HepG2 (cell line): ENCODE measurements around the gene KLF15. TPM values are rescaled to one million over a fixed set of nuclear protein-coding genes. Genes with fewer than 3 reads are reported as not detected.

Experiments
- ATAC-seq: fragments of 200-7000 bp; cut with Tn5 transposase; 3 replicates; pipeline ENCODE4 v1.9.1; 2020; ENCODE audit warnings: mild to moderate bottlenecking, moderate library complexity
- BruUV-seq: library from RNA; stranded (reverse); fragments of 400-500 nt; replicated peaks from 2 replicates; lab custom pipeline; 2021; lab: Mats Ljungman, UMichigan
- CTCF ChIA-PET: fragments of 300-600 bp; formaldehyde crosslinking; extraction: SDS; loops from one replicate; lab custom pipeline; 2021; ENCODE audit warnings: low total read pairs, inconsistent platforms, low intra/inter-chr PET ratio; lab: Yijun Ruan, JAX
- POLR2A ChIA-PET: fragments of 350-600 bp; sonication (Branson Sonifier 250); formaldehyde crosslinking; loops from one replicate; lab custom pipeline; 2020; ENCODE audit warnings: antibody characterized with exemption, inconsistent platforms; lab: Yijun Ruan, JAX
- DNase-seq: peaks from one replicate; pipeline ENCODE4 v3.0.0-alpha.2; 2015; ENCODE audit warnings: low spot score
- FAIRE-seq: peaks from 3 replicates; lab custom pipeline; 2011; peaks lifted over from hg19 to GRCh38; lab: Jason Lieb, UNC
- H2AFZ ChIP-seq: one replicate; pipeline ENCODE4 v1.6.1; 2011; ENCODE audit warnings: low read length, inconsistent platforms
- H3K27ac ChIP-seq: fragments of 300-600 bp; 3 replicates; pipeline ENCODE4 v1.8.0; 2011; ENCODE audit warnings: mixed run types, mild to moderate bottlenecking, mixed read lengths, low read length, inconsistent platforms; ENCODE audit not compliant: insufficient read depth; ENCODE audit errors: extremely low read length
- H3K27me3 ChIP-seq, 2 experiments: fragments of 200-600 bp in 1 of 2; 2 replicates in 1 of 2; 3 replicates in 1 of 2; pipeline versions ENCODE4 v1.6.0 to v1.8.0; 2011; ENCODE audit warnings: low read length in 2 of 2, mild to moderate bottlenecking in 2 of 2, moderate library complexity in 2 of 2, inconsistent platforms in 1 of 2; ENCODE audit not compliant: insufficient read depth in 2 of 2, control insufficient read depth in 1 of 2
- H3K36me3 ChIP-seq, 2 experiments: fragments of 200-600 bp in 1 of 2; replicated peaks in 1 of 2; 2 replicates in 1 of 2; 3 replicates in 1 of 2; pipeline versions ENCODE4 v1.5.1 to v1.8.0; 2011; ENCODE audit warnings: low read length in 2 of 2, inconsistent platforms in 1 of 2; ENCODE audit not compliant: insufficient read depth in 2 of 2, control insufficient read depth in 1 of 2
- H3K4me1 ChIP-seq: 2 replicates; pipeline ENCODE4 v1.5.1; 2012; ENCODE audit warnings: low read length, inconsistent platforms; ENCODE audit not compliant: insufficient read depth
- H3K4me2 ChIP-seq: 2 replicates; pipeline ENCODE4 v1.6.0; 2011; ENCODE audit warnings: low read depth, low read length, inconsistent platforms
- H3K4me3 ChIP-seq, 3 experiments: fragments of 200-600 bp in 1 of 3; sonication (generic), shearing (Covaris generic) in 1 of 3; replicated peaks in 1 of 3; 2 replicates each; pipeline ENCODE4 v1.5.1; 2011 to 2016; ENCODE audit warnings: low read length in 3 of 3, inconsistent platforms in 2 of 3, low read depth in 2 of 3, mild to moderate bottlenecking in 2 of 3, control low read depth in 1 of 3, mixed read lengths in 1 of 3; ENCODE audit not compliant: insufficient read depth in 1 of 3
- H3K79me2 ChIP-seq: one replicate; pipeline ENCODE4 v1.6.1; 2011; ENCODE audit warnings: low read length, inconsistent platforms; ENCODE audit not compliant: insufficient read depth
- H3K9ac ChIP-seq: 2 replicates; pipeline ENCODE4 v1.6.0; 2011; ENCODE audit warnings: mild to moderate bottlenecking, low read depth, low read length, inconsistent platforms; ENCODE audit not compliant: insufficient read depth
- H3K9me3 ChIP-seq: 2 replicates; pipeline ENCODE4 v1.5.1; 2012; ENCODE audit warnings: mild to moderate bottlenecking, low read length
- H4K20me1 ChIP-seq: 2 replicates; pipeline ENCODE4 v1.6.0; 2011; ENCODE audit warnings: inconsistent platforms, mild to moderate bottlenecking, low read length, moderate library complexity; ENCODE audit not compliant: insufficient read depth
- MIXL1 ChIP-seq: IDR thresholded peaks from 2 replicates; pipeline ENCODE4 v1.6.1; 2016
- NFE2L1 ChIP-seq: sonication (generic); formaldehyde crosslinking; IDR thresholded peaks from 2 replicates; pipeline ENCODE4 v1.4.0; 2020; ENCODE audit warnings: missing genetic modification reagents, mild to moderate bottlenecking, borderline replicate concordance
- RCOR2 ChIP-seq: IDR thresholded peaks from 2 replicates; pipeline ENCODE4 v1.6.1; 2016; ENCODE audit warnings: missing biosample characterization, missing genetic modification reagents
- TOPORS ChIP-seq: sonication (generic); formaldehyde crosslinking; IDR thresholded peaks from 2 replicates; pipeline ENCODE4 v1.8.0; 2023; ENCODE audit warnings: mild to moderate bottlenecking, missing genetic modification reagents
- ZNF30 ChIP-seq: sonication (generic); formaldehyde crosslinking; IDR thresholded peaks from 2 replicates; pipeline ENCODE4 v1.5.0; 2020; ENCODE audit warnings: mild to moderate bottlenecking, missing genetic modification reagents
- WGBS: methylation state at CpG from one replicate; pipeline ENCODE4 v1.1.6; 2017; ENCODE audit warnings: low lambda C conversion rate; 5-methylcytosine and 5-hydroxymethylcytosine counted together
- in situ Hi-C: cut with HindIII; loops from 2 replicates; pipeline ENCODE4 v1.10.0; 2017; ENCODE audit warnings: low pct_unique_long_range_greater_than_20kb; ENCODE audit not compliant: extremely low pct_ligation_motif_present
- intact Hi-C: fragments of 100-400 bp; cut with micrococcal nuclease; formaldehyde crosslinking; loops from one replicate; pipeline ENCODE4 v1.10.0; 2022; ENCODE audit not compliant: unreplicated experiment
- polyA plus RNA-seq, 8 experiments: library from polyadenylated mRNA; depleted of rRNA in 3 of 8; stranded (reverse) in 7 of 8; unstranded in 1 of 8; fragments of >200 nt; fragmentation: Illumina TruSeq in 4 of 8; extraction: Trizol in 4 of 8; gene quantifications; 2 replicates each; pipeline versions ENCODE4 v1.2.1 to v1.2.3, GENCODE V29; 2011 to 2016; ENCODE audit warnings: low read depth in 4 of 8, missing spikeins in 1 of 8, mixed read lengths in 1 of 8; ENCODE audit not compliant: insufficient read depth in 1 of 8
- total RNA-seq, 5 experiments: library from RNA; depleted of rRNA; stranded (reverse); fragments of >200 nt; fragmentation: Illumina TruSeq; extraction: Trizol; gene quantifications; 2 replicates each; pipeline ENCODE4 v1.2.3, GENCODE V29; 2016; ENCODE audit warnings: low read depth in 1 of 5
- TF ChIP-seq, protein P1 (sequence below): fragments of 450-650 bp; IDR thresholded peaks from 2 replicates; pipeline ENCODE4 v1.6.1; 2017; ENCODE audit warnings: mild to moderate bottlenecking
- TF ChIP-seq, protein P2 (sequence below): sonication (generic); formaldehyde crosslinking; IDR thresholded peaks from 2 replicates; pipeline ENCODE4 v1.8.0; 2022; ENCODE audit warnings: mild to moderate bottlenecking, missing genetic modification reagents; ENCODE audit not compliant: insufficient replicate concordance
- TF ChIP-seq, protein P3 (sequence below): sonication (generic); formaldehyde crosslinking; IDR thresholded peaks from 2 replicates; pipeline ENCODE4 v1.5.1; 2020; ENCODE audit warnings: mild to moderate bottlenecking, missing genetic modification reagents, borderline replicate concordance
- TF ChIP-seq, protein P4 (sequence below): sonication (generic); formaldehyde crosslinking; IDR thresholded peaks from 2 replicates; pipeline ENCODE4 v1.5.0; 2020; ENCODE audit warnings: mild to moderate bottlenecking, missing genetic modification reagents, borderline replicate concordance

KLF15 gene
- total and polyA plus RNA-seq, 2 of the 13 experiments (the other 11 are each of a cell fraction or from before 2014, with no cell fraction given), result 7.1 to 7.8 TPM

DNA sequence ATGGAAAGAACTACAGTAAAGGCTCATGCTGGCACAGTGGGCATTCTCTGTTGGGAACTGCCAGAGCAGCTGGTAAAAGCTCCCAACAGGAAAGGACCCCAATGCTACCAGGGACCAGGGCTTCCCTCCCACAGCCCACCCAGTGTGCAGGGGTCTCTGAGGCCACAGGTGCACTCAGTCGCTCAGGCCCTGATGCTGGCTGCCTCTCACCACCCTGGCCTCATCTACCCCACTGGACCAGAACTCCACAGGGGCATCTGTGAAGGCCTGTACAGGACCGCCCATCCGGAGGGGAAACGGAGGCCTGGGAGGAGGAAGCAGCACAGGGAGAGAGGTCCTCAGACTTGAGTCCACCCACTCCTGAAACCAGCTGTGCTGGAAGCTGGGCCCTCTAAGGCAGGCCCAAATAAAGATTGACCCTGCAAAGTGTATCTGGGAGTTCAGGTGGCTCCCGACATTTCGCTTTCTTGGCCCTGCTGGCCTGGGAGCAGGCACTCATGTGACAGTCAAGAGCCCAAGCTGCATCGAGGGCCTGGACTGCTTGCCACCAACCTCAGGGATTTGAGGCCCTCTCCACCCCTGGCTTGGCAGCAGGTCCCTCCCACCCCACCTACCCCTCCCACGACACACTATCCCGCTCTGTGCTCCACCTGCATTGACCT is 12.7 kb downstream of the KLF15 start:
- Histone ChIP-seq H4K20me1 (no peaks in the 10 kb centered on the region), H3K36me3 (no peaks in the 10 kb centered on the region; a peak in 1 of 5 replicates), H2AFZ (no peak overlapping the region), H3K79me2 (no peaks in the 10 kb centered on the region), H3K4me3 (no peak overlapping the region), H3K4me1 (peaks cover 35% of the 10 kb centered on the region), H3K27me3 (no peaks in the 10 kb centered on the region), H3K4me2 (no peak overlapping the region), H3K9me3 (no peaks in the 10 kb centered on the region), H3K27ac (no peak overlapping the region), H3K9ac (no peak overlapping the region)
- in situ Hi-C loops, result no loop called here
- FAIRE-seq, result no peak
- ChIA-PET CTCF (no interaction called here), POLR2A (no interaction called here)
- 97% methylated on average over 4 of the region's 9 CpGs for WGBS
- no peak for DNase-seq
- no peak for ATAC-seq
- BruUV-seq, result no TSS peak
- intact Hi-C loops, result loop anchor here (5.0 kb wide), 1 partner anchor 77 kb away; no protein-coding TSS in a partner anchor
- TF ChIP-seq, protein P1, sequence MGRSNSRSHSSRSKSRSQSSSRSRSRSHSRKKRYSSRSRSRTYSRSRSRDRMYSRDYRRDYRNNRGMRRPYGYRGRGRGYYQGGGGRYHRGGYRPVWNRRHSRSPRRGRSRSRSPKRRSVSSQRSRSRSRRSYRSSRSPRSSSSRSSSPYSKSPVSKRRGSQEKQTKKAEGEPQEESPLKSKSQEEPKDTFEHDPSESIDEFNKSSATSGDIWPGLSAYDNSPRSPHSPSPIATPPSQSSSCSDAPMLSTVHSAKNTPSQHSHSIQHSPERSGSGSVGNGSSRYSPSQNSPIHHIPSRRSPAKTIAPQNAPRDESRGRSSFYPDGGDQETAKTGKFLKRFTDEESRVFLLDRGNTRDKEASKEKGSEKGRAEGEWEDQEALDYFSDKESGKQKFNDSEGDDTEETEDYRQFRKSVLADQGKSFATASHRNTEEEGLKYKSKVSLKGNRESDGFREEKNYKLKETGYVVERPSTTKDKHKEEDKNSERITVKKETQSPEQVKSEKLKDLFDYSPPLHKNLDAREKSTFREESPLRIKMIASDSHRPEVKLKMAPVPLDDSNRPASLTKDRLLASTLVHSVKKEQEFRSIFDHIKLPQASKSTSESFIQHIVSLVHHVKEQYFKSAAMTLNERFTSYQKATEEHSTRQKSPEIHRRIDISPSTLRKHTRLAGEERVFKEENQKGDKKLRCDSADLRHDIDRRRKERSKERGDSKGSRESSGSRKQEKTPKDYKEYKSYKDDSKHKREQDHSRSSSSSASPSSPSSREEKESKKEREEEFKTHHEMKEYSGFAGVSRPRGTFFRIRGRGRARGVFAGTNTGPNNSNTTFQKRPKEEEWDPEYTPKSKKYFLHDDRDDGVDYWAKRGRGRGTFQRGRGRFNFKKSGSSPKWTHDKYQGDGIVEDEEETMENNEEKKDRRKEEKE, result no peak
- no peak for TF ChIP-seq ZNF30 (CRISPR knock-in tag)
- TF ChIP-seq, protein P2, sequence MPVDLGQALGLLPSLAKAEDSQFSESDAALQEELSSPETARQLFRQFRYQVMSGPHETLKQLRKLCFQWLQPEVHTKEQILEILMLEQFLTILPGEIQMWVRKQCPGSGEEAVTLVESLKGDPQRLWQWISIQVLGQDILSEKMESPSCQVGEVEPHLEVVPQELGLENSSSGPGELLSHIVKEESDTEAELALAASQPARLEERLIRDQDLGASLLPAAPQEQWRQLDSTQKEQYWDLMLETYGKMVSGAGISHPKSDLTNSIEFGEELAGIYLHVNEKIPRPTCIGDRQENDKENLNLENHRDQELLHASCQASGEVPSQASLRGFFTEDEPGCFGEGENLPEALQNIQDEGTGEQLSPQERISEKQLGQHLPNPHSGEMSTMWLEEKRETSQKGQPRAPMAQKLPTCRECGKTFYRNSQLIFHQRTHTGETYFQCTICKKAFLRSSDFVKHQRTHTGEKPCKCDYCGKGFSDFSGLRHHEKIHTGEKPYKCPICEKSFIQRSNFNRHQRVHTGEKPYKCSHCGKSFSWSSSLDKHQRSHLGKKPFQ (CRISPR knock-in tag), result no peak
- TF ChIP-seq, protein P3, sequence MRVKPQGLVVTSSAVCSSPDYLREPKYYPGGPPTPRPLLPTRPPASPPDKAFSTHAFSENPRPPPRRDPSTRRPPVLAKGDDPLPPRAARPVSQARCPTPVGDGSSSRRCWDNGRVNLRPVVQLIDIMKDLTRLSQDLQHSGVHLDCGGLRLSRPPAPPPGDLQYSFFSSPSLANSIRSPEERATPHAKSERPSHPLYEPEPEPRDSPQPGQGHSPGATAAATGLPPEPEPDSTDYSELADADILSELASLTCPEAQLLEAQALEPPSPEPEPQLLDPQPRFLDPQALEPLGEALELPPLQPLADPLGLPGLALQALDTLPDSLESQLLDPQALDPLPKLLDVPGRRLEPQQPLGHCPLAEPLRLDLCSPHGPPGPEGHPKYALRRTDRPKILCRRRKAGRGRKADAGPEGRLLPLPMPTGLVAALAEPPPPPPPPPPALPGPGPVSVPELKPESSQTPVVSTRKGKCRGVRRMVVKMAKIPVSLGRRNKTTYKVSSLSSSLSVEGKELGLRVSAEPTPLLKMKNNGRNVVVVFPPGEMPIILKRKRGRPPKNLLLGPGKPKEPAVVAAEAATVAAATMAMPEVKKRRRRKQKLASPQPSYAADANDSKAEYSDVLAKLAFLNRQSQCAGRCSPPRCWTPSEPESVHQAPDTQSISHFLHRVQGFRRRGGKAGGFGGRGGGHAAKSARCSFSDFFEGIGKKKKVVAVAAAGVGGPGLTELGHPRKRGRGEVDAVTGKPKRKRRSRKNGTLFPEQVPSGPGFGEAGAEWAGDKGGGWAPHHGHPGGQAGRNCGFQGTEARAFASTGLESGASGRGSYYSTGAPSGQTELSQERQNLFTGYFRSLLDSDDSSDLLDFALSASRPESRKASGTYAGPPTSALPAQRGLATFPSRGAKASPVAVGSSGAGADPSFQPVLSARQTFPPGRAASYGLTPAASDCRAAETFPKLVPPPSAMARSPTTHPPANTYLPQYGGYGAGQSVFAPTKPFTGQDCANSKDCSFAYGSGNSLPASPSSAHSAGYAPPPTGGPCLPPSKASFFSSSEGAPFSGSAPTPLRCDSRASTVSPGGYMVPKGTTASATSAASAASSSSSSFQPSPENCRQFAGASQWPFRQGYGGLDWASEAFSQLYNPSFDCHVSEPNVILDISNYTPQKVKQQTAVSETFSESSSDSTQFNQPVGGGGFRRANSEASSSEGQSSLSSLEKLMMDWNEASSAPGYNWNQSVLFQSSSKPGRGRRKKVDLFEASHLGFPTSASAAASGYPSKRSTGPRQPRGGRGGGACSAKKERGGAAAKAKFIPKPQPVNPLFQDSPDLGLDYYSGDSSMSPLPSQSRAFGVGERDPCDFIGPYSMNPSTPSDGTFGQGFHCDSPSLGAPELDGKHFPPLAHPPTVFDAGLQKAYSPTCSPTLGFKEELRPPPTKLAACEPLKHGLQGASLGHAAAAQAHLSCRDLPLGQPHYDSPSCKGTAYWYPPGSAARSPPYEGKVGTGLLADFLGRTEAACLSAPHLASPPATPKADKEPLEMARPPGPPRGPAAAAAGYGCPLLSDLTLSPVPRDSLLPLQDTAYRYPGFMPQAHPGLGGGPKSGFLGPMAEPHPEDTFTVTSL (CRISPR knock-in tag), result no peak
- no peak for TF ChIP-seq RCOR2
- TF ChIP-seq NFE2L1 (CRISPR knock-in tag), result no peak
- TF ChIP-seq, protein P4, sequence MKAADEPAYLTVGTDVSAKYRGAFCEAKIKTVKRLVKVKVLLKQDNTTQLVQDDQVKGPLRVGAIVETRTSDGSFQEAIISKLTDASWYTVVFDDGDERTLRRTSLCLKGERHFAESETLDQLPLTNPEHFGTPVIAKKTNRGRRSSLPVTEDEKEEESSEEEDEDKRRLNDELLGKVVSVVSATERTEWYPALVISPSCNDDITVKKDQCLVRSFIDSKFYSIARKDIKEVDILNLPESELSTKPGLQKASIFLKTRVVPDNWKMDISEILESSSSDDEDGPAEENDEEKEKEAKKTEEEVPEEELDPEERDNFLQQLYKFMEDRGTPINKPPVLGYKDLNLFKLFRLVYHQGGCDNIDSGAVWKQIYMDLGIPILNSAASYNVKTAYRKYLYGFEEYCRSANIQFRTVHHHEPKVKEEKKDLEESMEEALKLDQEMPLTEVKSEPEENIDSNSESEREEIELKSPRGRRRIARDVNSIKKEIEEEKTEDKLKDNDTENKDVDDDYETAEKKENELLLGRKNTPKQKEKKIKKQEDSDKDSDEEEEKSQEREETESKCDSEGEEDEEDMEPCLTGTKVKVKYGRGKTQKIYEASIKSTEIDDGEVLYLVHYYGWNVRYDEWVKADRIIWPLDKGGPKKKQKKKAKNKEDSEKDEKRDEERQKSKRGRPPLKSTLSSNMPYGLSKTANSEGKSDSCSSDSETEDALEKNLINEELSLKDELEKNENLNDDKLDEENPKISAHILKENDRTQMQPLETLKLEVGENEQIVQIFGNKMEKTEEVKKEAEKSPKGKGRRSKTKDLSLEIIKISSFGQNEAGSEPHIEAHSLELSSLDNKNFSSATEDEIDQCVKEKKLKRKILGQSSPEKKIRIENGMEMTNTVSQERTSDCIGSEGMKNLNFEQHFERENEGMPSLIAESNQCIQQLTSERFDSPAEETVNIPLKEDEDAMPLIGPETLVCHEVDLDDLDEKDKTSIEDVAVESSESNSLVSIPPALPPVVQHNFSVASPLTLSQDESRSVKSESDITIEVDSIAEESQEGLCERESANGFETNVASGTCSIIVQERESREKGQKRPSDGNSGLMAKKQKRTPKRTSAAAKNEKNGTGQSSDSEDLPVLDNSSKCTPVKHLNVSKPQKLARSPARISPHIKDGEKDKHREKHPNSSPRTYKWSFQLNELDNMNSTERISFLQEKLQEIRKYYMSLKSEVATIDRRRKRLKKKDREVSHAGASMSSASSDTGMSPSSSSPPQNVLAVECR (CRISPR knock-in tag), result no peak
- TF ChIP-seq TOPORS (CRISPR knock-in tag), result no peak
- no peak for TF ChIP-seq MIXL1 (CRISPR knock-in tag)
